Uterus (tissue), 4 donors: ENCODE measurements around the gene HIP1R. TPM values are rescaled to one million over a fixed set of nuclear protein-coding genes. Genes with fewer than 3 reads are reported as not detected.

Experiments
- DNase-seq, 2 donors: peaks; one replicate each; pipeline ENCODE4 v3.0.0-alpha.2; 2019 to 2020
- H3K27ac ChIP-seq, 2 donors: fragments of 200-600 bp; sonication (generic); 1 replicate in 1 of 2; 2 replicates in 1 of 2; pipeline ENCODE4 v1.5.1; 2016 to 2018
- H3K27me3 ChIP-seq, 2 donors: fragments of 200-600 bp; sonication (generic); one replicate each; pipeline ENCODE4 v1.5.1; 2018 to 2019; ENCODE audit warnings: control low read depth in 1 of 2
- H3K36me3 ChIP-seq, 2 donors: fragments of 200-600 bp; sonication (generic); one replicate each; pipeline ENCODE4 v1.5.1; 2019; ENCODE audit warnings: control low read depth in 1 of 2
- H3K4me1 ChIP-seq, 2 donors: fragments of 200-600 bp; sonication (generic); one replicate each; pipeline ENCODE4 v1.5.1; 2018 to 2019; ENCODE audit warnings: control low read depth in 1 of 2
- H3K4me3 ChIP-seq, 2 donors: fragments of 200-600 bp; sonication (generic); 1 replicate in 1 of 2; 2 replicates in 1 of 2; pipeline ENCODE4 v1.5.1; 2018 to 2019; ENCODE audit warnings: mild to moderate bottlenecking in 1 of 2
- H3K9me3 ChIP-seq, 2 donors: fragments of 200-600 bp; sonication (generic); one replicate each; pipeline ENCODE4 v1.5.1; 2019; ENCODE audit warnings: control low read depth in 1 of 2
- POLR2A ChIP-seq, 2 donors: fragments of 450-650 bp; IDR thresholded peaks; one replicate each; pipeline ENCODE4 v1.6.1; 2016; ENCODE audit warnings: antibody characterized with exemption in 2 of 2, mild to moderate bottlenecking in 1 of 2, moderate library complexity in 1 of 2
- intact Hi-C: fragments of 100-400 bp; cut with DNase I; formaldehyde crosslinking; loops from one replicate; pipeline ENCODE4 v1.15.1; 2023; ENCODE audit warnings: low total_unique reads
- total RNA-seq, 4 donors: library from RNA; depleted of rRNA in 3 of 4; stranded (reverse); fragments of >200 nt in 3 of 4; gene quantifications; one replicate each; pipeline versions ENCODE4 v1.1.0 to v1.2.4, GENCODE V29; 2014 to 2023
- TF ChIP-seq, protein P1 (sequence below), 4 experiments: fragments of 200-600 bp in 2 of 4; fragments of 450-650 bp in 2 of 4; sonication (generic) in 2 of 4; IDR thresholded peaks; one replicate each; pipeline ENCODE4 v1.5.1; 2016 to 2019; ENCODE audit warnings: antibody characterized with exemption in 4 of 4, mild to moderate bottlenecking in 2 of 4, moderate library complexity in 1 of 4
- donor health status: DM: yes; HTN: yes; CAD: no.

HIP1R gene
- total RNA-seq, 4 donors from 2014 or later, result 2.9 to 31.3 (median 25.8) TPM

DNA sequence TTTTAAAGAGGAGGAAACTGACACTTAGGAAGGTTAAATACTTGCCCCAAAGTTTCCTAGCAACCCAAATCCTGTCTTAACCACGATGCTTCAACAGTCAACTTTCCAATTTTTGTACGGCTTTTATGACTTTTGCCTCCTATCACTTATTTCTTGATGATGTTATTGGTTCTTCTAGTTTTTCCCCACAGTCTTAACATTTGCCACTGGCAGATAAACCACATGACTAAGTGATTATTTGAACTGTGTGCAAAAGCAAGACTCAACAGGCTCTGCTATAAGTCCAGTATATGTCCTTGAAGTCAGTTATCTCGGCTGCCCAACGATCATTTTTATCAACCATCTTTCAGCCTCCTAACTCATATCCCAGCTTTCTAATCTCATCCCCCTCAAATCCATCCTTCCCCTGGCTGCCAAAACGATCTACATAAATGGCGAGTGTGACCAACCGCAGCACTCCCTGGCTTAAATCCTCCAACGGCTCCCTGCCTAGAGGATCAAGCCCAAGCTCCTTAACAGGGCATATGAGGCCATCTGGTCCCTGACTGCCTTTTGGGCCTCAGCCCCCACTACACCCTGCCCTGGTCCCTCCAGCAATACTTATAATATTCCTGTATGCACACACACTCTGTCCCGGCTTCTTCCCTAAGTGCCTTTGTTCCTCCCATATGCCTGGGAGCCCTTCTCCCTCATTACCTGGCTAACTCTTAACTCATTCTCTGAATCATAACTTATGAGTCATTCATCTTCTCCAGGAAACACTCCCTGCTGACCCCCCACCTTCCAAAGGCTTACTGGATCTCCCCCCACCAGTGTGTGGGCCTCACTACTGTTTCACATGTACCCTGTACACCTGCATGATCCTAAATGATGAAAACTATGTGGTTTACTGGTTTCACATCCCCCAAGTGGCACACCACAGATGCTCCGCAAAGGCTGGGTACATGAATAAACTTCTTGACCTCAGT, 51.9 kb downstream of the HIP1R start:
- Histone ChIP-seq H3K4me3 (no peak overlapping the region), H3K4me1 (peaks cover 0 to 17% of the 10 kb centered on the region in 2 donors), H3K27ac (peak overlapping the region in 1 of 2 donors; percentile 1), H3K27me3 (no peaks in the 10 kb centered on the region), H3K36me3 (no peaks in the 10 kb centered on the region), H3K9me3 (no peaks in the 10 kb centered on the region)
- no peak for TF ChIP-seq POLR2A (IDR thresholded peaks at IDR 0.05)
- TF ChIP-seq, protein P1, sequence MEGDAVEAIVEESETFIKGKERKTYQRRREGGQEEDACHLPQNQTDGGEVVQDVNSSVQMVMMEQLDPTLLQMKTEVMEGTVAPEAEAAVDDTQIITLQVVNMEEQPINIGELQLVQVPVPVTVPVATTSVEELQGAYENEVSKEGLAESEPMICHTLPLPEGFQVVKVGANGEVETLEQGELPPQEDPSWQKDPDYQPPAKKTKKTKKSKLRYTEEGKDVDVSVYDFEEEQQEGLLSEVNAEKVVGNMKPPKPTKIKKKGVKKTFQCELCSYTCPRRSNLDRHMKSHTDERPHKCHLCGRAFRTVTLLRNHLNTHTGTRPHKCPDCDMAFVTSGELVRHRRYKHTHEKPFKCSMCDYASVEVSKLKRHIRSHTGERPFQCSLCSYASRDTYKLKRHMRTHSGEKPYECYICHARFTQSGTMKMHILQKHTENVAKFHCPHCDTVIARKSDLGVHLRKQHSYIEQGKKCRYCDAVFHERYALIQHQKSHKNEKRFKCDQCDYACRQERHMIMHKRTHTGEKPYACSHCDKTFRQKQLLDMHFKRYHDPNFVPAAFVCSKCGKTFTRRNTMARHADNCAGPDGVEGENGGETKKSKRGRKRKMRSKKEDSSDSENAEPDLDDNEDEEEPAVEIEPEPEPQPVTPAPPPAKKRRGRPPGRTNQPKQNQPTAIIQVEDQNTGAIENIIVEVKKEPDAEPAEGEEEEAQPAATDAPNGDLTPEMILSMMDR (IDR thresholded peaks at IDR 0.05), result no peak
- no peak for DNase-seq
- intact Hi-C loops, result no loop called here

DNA sequence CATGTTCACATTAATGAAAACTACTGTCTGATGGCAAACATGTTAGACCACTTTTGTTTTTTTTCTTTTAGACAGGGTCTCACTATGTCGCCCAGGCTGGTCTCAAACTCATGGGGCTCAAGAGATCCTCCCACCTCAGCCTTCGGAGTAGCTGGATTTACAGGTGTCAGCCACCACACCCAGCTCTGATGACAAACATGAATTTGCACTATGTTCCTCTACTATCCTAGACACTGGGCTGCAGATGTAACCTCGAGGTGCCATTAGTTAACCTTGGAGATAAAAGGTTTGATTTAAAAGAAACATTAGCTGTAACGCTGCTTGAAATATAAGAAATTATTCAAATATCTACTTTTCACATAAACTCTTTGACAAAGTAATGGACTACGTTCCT, 52.6 kb downstream of the HIP1R start:
- intact Hi-C loops, result no loop called here
- Histone ChIP-seq H3K27me3 (no peaks in the 10 kb centered on the region), H3K4me3 (no peak overlapping the region), H3K4me1 (peaks cover 0 to 17% of the 10 kb centered on the region in 2 donors), H3K9me3 (no peaks in the 10 kb centered on the region), H3K27ac (peak overlapping the region; percentile 1 to 76), H3K36me3 (no peaks in the 10 kb centered on the region)
- no peak for DNase-seq
- TF ChIP-seq POLR2A (IDR thresholded peaks at IDR 0.05), result no peak
- TF ChIP-seq, protein P1 (IDR thresholded peaks at IDR 0.05), result no peak

DNA sequence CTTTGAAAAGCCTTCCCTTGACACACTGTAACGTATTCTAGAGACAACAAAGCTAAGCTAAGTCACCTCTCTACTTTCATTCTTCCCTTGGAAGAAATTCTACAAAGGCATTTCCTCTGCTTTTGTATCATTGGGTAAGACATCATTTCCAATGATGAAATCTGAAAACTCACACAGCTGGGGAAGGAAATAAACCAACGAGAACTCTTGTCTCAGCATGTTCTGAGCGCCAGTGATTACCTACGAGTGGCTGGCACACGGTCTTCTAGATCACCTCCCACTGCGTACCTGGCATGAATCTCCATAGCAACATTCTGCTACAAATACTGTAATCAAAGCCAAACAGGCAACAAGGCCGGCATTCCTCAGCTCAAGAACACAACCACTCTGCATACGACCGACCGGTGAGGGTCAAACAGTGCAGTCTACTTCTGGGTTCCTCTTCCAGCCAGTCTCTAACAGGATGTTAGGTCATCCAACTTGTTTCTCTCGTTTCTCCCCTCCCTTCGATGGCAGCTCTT, 53.0 kb downstream of the HIP1R start:
- peaks cover 0 to 17% of the 10 kb centered on the region in 2 donors for H3K4me1 ChIP-seq
- no peak overlapping the region for H3K4me3 ChIP-seq
- peak; percentile 6 to 32 for TF ChIP-seq POLR2A (IDR thresholded peaks at IDR 0.05)
- TF ChIP-seq, protein P1 (IDR thresholded peaks at IDR 0.05), result no peak
- no peak for DNase-seq
- H3K9me3 ChIP-seq, result no peaks in the 10 kb centered on the region
- H3K27me3 ChIP-seq, result no peaks in the 10 kb centered on the region
- intact Hi-C loops, result no loop called here
- no peaks in the 10 kb centered on the region for H3K36me3 ChIP-seq
- peak overlapping the region; percentile 13 to 76 for H3K27ac ChIP-seq

DNA sequence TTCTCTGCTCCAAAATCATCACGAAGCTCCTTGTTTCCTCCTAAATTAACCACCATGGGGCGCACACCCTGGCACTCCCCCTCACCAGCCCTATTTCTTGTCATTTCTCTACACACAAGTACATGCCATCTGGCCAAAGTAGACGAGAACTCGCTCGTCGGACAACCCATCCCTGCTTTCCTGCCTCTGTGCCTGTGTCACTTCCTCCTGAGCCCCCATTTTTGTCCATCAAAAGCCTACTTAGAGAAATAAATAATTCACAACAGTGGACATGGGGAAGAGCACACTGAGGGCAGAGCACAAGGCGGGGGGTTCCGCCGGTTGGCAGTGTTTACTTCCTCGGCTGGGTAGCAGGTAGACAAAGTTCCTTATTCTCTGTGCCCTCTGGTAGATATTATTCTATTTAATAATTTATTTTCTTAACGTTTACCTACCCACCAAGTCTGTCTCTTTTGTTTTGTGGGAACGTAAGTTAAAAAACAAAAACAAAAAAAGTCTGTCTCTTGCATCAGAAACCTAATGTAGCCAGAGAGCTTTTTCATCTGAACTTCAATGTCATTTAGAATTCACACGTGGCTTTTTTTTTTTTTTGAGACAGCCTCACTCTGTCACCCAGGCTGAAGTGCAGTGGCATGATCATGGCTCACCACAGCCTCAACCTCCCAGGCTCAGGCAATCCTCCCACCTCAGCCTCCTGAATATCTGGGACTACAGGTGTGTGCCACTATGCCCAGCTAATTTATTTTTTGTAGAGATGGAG, 54.7 kb downstream of the HIP1R start:
- H3K27me3 ChIP-seq, result no peaks in the 10 kb centered on the region
- intact Hi-C loops, result no loop called here
- H3K36me3 ChIP-seq, result no peaks in the 10 kb centered on the region
- H3K9me3 ChIP-seq, result no peaks in the 10 kb centered on the region
- H3K27ac ChIP-seq, result no peak overlapping the region
- no peak overlapping the region for H3K4me3 ChIP-seq
- peaks cover 0 to 24% of the 10 kb centered on the region in 2 donors for H3K4me1 ChIP-seq
- no peak for DNase-seq
- TF ChIP-seq, protein P1 (IDR thresholded peaks at IDR 0.05), result no peak
- TF ChIP-seq POLR2A (IDR thresholded peaks at IDR 0.05), result no peak
